ENCODE results near the gene VKORC1L1. TPM values are rescaled to one million over a fixed set of nuclear protein-coding genes. Genes with fewer than 3 reads are reported as not detected.

Gene VKORC1L1
- total and polyA plus RNA-seq, 9 of the 15 experiments (the other 6 are each of a cell fraction or from before 2014, with no cell fraction given), result 6.8 to 36.5 (median 19.3) TPM

DNA sequence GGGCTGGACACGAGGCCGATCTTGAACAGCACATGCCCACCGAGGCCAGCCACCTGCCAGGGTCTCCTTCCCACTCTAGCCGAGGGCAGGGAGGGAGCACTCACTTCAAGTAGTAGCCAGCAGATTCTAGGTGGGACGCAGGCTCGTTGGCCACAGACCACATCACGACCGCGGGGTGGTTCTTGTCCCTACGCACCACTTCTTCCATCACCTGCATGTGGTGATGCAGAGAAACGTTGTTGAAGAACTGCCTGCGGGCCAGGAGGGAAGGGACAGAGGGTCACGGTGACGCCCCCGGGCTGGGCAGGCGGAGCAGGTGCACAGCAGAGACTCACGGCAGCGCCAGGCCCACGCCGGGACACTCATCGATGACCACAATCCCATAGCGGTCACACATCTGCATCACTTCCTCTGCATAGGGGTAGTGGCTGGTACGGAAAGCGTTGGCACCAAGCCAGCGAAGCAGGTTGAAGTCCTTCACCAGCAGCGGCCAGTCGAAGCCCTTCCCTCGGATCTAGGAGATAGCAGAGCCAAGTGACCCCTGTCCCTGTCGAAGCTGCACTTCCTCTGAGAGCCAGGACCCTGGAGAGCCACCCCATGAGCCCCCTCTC lies 101.4 kb downstream of the VKORC1L1 start (continued):
- TF ChIP-seq STAT5A (IDR thresholded peaks at IDR 0.05; ENCODE audit: borderline replicate concordance, low read length) (no peak), NFIC (IDR thresholded peaks at IDR 0.05) (peak; percentile 88), LCOR (CRISPR knock-in tag; IDR thresholded peaks at IDR 0.05) (no peak), NELFE (IDR thresholded peaks at IDR 0.05; ENCODE audit: insufficient read depth, insufficient read length) (no peak), HDAC6 (IDR thresholded peaks at IDR 0.05; ENCODE audit: low read depth, low read length) (no peak), RBFOX2 (IDR thresholded peaks at IDR 0.05; ENCODE audit: low read depth, low read length) (peak; percentile 33)
- TF ChIP-seq, protein P1, sequence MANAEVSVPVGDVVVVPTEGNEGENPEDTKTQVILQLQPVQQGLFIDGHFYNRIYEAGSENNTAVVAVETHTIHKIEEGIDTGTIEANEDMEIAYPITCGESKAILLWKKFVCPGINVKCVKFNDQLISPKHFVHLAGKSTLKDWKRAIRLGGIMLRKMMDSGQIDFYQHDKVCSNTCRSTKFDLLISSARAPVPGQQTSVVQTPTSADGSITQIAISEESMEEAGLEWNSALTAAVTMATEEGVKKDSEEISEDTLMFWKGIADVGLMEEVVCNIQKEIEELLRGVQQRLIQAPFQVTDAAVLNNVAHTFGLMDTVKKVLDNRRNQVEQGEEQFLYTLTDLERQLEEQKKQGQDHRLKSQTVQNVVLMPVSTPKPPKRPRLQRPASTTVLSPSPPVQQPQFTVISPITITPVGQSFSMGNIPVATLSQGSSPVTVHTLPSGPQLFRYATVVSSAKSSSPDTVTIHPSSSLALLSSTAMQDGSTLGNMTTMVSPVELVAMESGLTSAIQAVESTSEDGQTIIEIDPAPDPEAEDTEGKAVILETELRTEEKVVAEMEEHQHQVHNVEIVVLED (CRISPR knock-in tag; IDR thresholded peaks at IDR 0.05), result no peak
- TF ChIP-seq, protein P2, sequence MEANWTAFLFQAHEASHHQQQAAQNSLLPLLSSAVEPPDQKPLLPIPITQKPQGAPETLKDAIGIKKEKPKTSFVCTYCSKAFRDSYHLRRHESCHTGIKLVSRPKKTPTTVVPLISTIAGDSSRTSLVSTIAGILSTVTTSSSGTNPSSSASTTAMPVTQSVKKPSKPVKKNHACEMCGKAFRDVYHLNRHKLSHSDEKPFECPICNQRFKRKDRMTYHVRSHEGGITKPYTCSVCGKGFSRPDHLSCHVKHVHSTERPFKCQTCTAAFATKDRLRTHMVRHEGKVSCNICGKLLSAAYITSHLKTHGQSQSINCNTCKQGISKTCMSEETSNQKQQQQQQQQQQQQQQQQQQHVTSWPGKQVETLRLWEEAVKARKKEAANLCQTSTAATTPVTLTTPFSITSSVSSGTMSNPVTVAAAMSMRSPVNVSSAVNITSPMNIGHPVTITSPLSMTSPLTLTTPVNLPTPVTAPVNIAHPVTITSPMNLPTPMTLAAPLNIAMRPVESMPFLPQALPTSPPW (CRISPR knock-in tag; IDR thresholded peaks at IDR 0.05), result no peak
